KMS-11 (cell line): ENCODE data around the gene MTX1.

Experiments used
- H2AFZ ChIP-seq: fragments of 200-600 bp; sonication (generic); 2 replicates; pipeline ENCODE4 v1.6.1; 2016; ENCODE audit warnings: antibody characterized with exemption, mixed run types, low read depth
- H3K27ac ChIP-seq: fragments of 200-600 bp; sonication (generic); 2 replicates; pipeline ENCODE4 v1.6.1; 2016; ENCODE audit warnings: mild to moderate bottlenecking, mixed run types
- H3K27me3 ChIP-seq: fragments of 200-600 bp; sonication (generic); 2 replicates; pipeline ENCODE4 v1.6.1; 2017; ENCODE audit warnings: mild to moderate bottlenecking, low read depth, mixed run types, moderate library complexity; ENCODE audit not compliant: insufficient read depth
- H3K36me3 ChIP-seq: fragments of 200-600 bp; sonication (generic); 2 replicates; pipeline ENCODE4 v1.6.1; 2017; ENCODE audit warnings: mild to moderate bottlenecking, mixed run types; ENCODE audit not compliant: insufficient read depth
- H3K4me1 ChIP-seq: fragments of 200-600 bp; sonication (generic); 2 replicates; pipeline ENCODE4 v1.6.1; 2016; ENCODE audit warnings: mild to moderate bottlenecking, low read depth, mixed run types; ENCODE audit not compliant: poor library complexity, severe bottlenecking
- H3K4me2 ChIP-seq: fragments of 200-600 bp; sonication (generic); 2 replicates; pipeline ENCODE4 v1.7.0; 2016; ENCODE audit warnings: mild to moderate bottlenecking, mixed run types
- H3K4me3 ChIP-seq: fragments of 200-600 bp; sonication (generic); IDR thresholded peaks from 2 replicates; pipeline ENCODE4 v1.6.1; 2017; ENCODE audit warnings: low read depth, low read length, mixed read lengths; ENCODE audit not compliant: insufficient read depth
- H3K79me2 ChIP-seq: fragments of 200-600 bp; sonication (generic); 2 replicates; pipeline ENCODE4 v1.6.1; 2016; ENCODE audit warnings: low read depth, mixed run types; ENCODE audit not compliant: insufficient read depth
- H3K9ac ChIP-seq: fragments of 200-600 bp; sonication (generic); 2 replicates; pipeline ENCODE4 v1.6.1; 2016; ENCODE audit warnings: mild to moderate bottlenecking, mixed run types
- H4K20me1 ChIP-seq: fragments of 200-600 bp; sonication (generic); 2 replicates; pipeline ENCODE4 v1.6.1; 2016; ENCODE audit warnings: mild to moderate bottlenecking, mixed run types; ENCODE audit not compliant: insufficient read depth
- CTCF ChIP-seq: fragments of 200-600 bp; sonication (generic); conservative IDR thresholded peaks from 2 replicates; pipeline ENCODE4 v1.6.1; 2017; ENCODE audit warnings: low read depth, mild to moderate bottlenecking, antibody characterized with exemption, low read length, moderate library complexity, mixed read lengths

MTX1 gene

DNA sequence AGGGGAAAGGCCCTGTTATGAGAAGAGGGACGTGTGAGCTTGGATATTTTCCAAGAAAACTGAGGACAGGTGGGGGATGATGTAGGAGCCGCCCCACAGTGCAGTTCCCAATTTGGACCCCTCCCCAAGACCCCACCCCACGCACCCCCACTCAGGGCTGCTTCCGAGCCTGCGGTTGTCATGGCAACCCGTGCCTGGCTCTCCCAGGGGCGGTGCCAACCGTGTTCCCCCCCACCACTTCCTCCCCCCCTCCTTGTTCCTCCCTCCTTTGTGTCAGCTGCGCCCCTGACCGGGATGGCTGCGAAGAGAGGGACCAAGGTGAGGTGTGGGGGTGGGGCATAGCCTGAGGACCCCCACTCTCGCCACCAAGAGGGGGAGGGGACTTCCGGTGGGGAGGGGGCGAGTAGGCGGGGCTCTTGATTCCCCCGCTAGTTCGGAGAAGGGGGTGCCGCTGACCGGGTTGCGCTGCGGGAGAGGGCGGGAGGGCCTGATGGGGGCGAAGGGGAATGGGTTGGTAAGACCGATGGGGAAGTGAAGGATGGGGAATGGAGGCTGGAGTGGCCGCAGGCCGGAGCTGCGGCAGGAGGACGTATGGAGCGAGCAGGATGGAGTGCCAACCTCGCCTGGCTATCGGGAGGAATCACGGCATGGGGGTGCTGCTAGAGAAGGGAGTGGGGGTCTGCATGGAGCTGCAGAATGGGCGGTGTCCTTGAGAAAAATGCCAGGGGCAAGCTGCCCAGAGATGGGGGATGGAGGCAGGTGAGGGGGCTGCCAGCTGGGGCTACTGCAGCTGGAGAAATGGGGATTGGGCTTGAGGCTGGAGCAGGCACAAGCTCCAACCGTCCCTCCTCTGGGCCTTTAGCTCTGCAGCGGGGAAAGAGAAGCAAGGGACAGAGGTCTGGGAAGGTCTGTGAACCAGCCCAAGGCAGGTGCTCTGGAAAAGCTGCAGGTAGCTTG is 33.9 kb upstream of the MTX1 start:
- Histone ChIP-seq H2AFZ (peak overlapping the region; percentile 68), H3K4me2 (peak overlapping the region; percentile 97), H3K27ac (peak overlapping the region; percentile 53; the same call in 1 of the 2 replicates), H3K4me1 (peaks cover 38% of the 10 kb centered on the region), H3K9ac (peak overlapping the region; percentile 74), H3K4me3 (peak overlapping the region; percentile 92), H4K20me1 (no peaks in the 10 kb centered on the region), H3K79me2 (peaks cover 18% of the 10 kb centered on the region), H3K36me3 (no peaks in the 10 kb centered on the region; the same call in 1 of the 2 replicates), H3K27me3 (no peaks in the 10 kb centered on the region)
- TF ChIP-seq CTCF = no peak

DNA sequence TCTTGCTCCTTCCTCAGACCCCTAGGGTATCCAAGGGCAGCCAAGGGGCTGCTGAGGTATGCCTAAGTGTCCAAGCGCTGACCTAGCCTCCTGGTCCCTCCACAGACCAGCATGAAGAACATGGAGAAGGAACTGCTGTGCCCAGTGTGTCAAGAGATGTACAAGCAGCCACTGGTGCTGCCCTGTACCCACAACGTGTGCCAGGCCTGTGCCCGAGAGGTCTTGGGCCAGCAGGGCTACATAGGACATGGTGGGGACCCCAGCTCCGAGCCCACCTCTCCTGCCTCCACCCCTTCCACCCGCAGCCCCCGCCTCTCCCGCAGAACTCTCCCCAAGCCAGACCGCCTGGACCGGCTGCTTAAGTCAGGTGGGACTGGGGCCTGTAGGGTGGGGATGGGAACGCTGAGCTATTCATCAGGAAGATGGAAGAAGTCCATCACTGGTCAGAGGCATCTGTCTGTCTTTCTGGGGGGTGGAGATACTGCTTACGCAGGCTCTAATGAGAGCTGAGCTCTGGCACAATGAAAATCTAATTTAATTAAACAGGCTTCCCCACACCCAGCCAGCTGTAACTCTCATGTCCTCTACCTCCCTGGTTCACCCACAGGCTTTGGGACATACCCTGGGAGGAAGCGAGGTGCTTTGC is 33.1 kb upstream of the MTX1 start:
- Histone ChIP-seq H3K79me2 (peaks cover 18% of the 10 kb centered on the region), H4K20me1 (no peaks in the 10 kb centered on the region), H3K4me3 (no peak overlapping the region), H3K4me2 (no peak overlapping the region; the same call in 1 of the 2 replicates), H3K9ac (no peak overlapping the region), H2AFZ (no peak overlapping the region), H3K4me1 (peaks cover 38% of the 10 kb centered on the region), H3K36me3 (no peaks in the 10 kb centered on the region; the same call in 1 of the 2 replicates), H3K27me3 (no peaks in the 10 kb centered on the region), H3K27ac (no peak overlapping the region)
- no peak for TF ChIP-seq CTCF

DNA sequence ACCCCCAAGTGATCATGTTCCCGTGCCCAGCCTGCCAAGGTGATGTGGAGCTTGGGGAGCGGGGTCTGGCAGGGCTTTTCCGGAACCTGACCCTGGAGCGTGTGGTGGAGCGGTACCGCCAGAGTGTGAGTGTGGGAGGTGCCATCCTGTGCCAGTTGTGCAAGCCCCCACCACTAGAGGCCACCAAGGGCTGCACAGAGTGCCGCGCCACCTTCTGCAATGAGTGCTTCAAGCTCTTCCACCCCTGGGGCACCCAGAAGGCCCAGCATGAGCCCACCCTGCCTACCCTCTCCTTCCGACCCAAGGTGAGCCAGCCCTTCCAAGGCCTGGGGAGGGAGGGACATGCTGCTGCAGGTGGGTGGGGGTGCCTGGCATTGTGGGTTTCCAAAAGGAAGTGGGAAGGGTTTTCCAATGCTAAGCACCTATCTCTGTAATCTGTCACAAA is 32.5 kb upstream of the MTX1 start:
- Histone ChIP-seq H3K4me3 (no peak overlapping the region), H3K9ac (no peak overlapping the region), H4K20me1 (no peaks in the 10 kb centered on the region), H3K27me3 (no peaks in the 10 kb centered on the region), H3K4me1 (peaks cover 42% of the 10 kb centered on the region), H3K4me2 (no peak overlapping the region), H3K36me3 (no peaks in the 10 kb centered on the region), H3K79me2 (peaks cover 18% of the 10 kb centered on the region), H3K27ac (no peak overlapping the region), H2AFZ (no peak overlapping the region)
- TF ChIP-seq CTCF = no peak

DNA sequence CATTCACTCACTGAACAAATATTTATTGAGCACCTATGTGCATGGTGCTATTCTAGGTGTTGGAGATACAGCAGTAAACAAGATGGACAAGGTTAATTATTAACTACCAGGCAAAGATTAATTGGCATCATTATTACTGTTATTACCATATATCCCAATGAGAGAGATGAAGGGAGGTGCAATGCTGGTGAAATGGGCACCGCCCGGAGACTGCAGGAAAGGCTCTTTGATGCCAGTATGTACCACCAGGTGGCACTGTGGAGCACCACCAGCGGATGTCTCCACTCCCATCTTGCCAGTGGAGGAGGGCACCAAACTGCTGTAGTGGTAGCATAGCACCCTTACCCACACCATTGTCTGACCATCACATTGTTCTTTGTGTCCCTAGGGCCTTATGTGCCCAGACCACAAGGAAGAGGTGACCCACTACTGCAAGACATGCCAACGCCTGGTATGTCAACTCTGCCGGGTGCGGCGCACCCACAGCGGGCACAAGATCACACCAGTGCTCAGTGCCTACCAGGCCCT is 31.9 kb upstream of the MTX1 start:
- Histone ChIP-seq H3K4me3 (no peak overlapping the region), H3K9ac (no peak overlapping the region), H3K4me2 (no peak overlapping the region; the same call in 1 of the 2 replicates), H2AFZ (no peak overlapping the region), H3K36me3 (no peaks in the 10 kb centered on the region), H3K27me3 (no peaks in the 10 kb centered on the region), H4K20me1 (no peaks in the 10 kb centered on the region), H3K27ac (no peak overlapping the region), H3K79me2 (peaks cover 14% of the 10 kb centered on the region), H3K4me1 (peaks cover 40% of the 10 kb centered on the region)
- peak; percentile 100 for TF ChIP-seq CTCF
